ENCODE measurements around the gene PDK4.

GRCh38 chr7:95577137-95577536, 19.2 kb downstream of the PDK4 start:
- no peak for TF ChIP-seq POLR2A (IDR thresholded peaks at IDR 0.05)
- TF ChIP-seq, protein P1, sequence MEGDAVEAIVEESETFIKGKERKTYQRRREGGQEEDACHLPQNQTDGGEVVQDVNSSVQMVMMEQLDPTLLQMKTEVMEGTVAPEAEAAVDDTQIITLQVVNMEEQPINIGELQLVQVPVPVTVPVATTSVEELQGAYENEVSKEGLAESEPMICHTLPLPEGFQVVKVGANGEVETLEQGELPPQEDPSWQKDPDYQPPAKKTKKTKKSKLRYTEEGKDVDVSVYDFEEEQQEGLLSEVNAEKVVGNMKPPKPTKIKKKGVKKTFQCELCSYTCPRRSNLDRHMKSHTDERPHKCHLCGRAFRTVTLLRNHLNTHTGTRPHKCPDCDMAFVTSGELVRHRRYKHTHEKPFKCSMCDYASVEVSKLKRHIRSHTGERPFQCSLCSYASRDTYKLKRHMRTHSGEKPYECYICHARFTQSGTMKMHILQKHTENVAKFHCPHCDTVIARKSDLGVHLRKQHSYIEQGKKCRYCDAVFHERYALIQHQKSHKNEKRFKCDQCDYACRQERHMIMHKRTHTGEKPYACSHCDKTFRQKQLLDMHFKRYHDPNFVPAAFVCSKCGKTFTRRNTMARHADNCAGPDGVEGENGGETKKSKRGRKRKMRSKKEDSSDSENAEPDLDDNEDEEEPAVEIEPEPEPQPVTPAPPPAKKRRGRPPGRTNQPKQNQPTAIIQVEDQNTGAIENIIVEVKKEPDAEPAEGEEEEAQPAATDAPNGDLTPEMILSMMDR (IDR thresholded peaks at IDR 0.05), result no peak

All from heart left ventricle (tissue), 13 donors.